Measurements from ENCODE around the gene LYVE1.

LYVE1 gene

GRCh38 chr11:10576035-10576398, 7.6 kb upstream of the LYVE1 start:
- CTCF ChIA-PET, result interaction anchor here (1.0 to 1.8 kb wide), 2 partner anchors 12 to 172 kb away, joined by 3 to 6 read pairs; no protein-coding TSS in a partner anchor
- no peak for DNase-seq (ENCODE audit: extremely low spot score)
- POLR2A ChIA-PET, result no interaction called here
- no peak for TF ChIP-seq CTCF (IDR thresholded peaks at IDR 0.05; ENCODE audit: control extremely low read depth, extremely low read depth, low read depth, missing control alignments)

GRCh38 chr11:10575346-10576034, 7.0 kb upstream of the LYVE1 start:
- no peak for DNase-seq (ENCODE audit: extremely low spot score)
- CTCF ChIA-PET, result interaction anchor here (1.0 to 1.8 kb wide), 3 partner anchors 10 to 171 kb away, joined by 3 to 6 read pairs (median 5); no protein-coding TSS in a partner anchor
- POLR2A ChIA-PET, result no interaction called here
- TF ChIP-seq CTCF (IDR thresholded peaks at IDR 0.05; ENCODE audit: control extremely low read depth, extremely low read depth, low read depth, missing control alignments), result no peak

GRCh38 chr11:10573556-10573955, 5.1 kb upstream of the LYVE1 start:
- CTCF ChIA-PET, result interaction anchor here (1.6 to 1.8 kb wide), 2 partner anchors 9 to 12 kb away, joined by 5 to 7 read pairs; no protein-coding TSS in a partner anchor
- DNase-seq (ENCODE audit: extremely low spot score), result no peak
- POLR2A ChIA-PET, result no interaction called here
- no peak for TF ChIP-seq CTCF (IDR thresholded peaks at IDR 0.05; ENCODE audit: control extremely low read depth, extremely low read depth, low read depth, missing control alignments)

- CTCF ChIA-PET, result interaction anchor here (0.8 to 1.6 kb wide), 3 partner anchors 8 to 22 kb away, joined by 3 to 7 read pairs (median 3); no protein-coding TSS in a partner anchor
- TF ChIP-seq CTCF (IDR thresholded peaks at IDR 0.05; ENCODE audit: control extremely low read depth, extremely low read depth, low read depth, missing control alignments), result no peak
- no peak for DNase-seq (ENCODE audit: extremely low spot score)
- POLR2A ChIA-PET, result no interaction called here
These were observed 4.6 kb upstream of the LYVE1 start for GRCh38 chr11:10573028-10573427.

GRCh38 chr11:10572533-10572932, 4.1 kb upstream of the LYVE1 start:
- DNase-seq (ENCODE audit: extremely low spot score), result no peak
- no peak for TF ChIP-seq CTCF (IDR thresholded peaks at IDR 0.05; ENCODE audit: control extremely low read depth, extremely low read depth, low read depth, missing control alignments)
- POLR2A ChIA-PET, result no interaction called here
- CTCF ChIA-PET, result interaction anchor here (0.8 to 2.5 kb wide), 5 partner anchors 12 to 42 kb away, joined by 3 to 7 read pairs (median 3); partner anchors contain the start of gene RNF141

GRCh38 chr11:10567446-10567845, 1.0 kb downstream of the LYVE1 start:
- CTCF ChIA-PET, result no interaction called here
- TF ChIP-seq CTCF (IDR thresholded peaks at IDR 0.05; ENCODE audit: control extremely low read depth, extremely low read depth, low read depth, missing control alignments), result no peak
- DNase-seq (ENCODE audit: extremely low spot score), result no peak
- POLR2A ChIA-PET, result no interaction called here
